HEK293 (cell line): ENCODE results near the gene SLX4.

Source experiments
- AEBP2 ChIP-seq: fragments of 450-650 bp; formaldehyde crosslinking; IDR thresholded peaks from 2 replicates; pipeline ENCODE4 v1.5.1; 2016; ENCODE audit warnings: missing biosample characterization, missing genetic modification characterization, borderline replicate concordance
- CTCF ChIP-seq: fragments of 450-650 bp; formaldehyde crosslinking; IDR thresholded peaks from 2 replicates; pipeline ENCODE4 v1.5.1; 2016; ENCODE audit warnings: missing biosample characterization, missing genetic modification characterization
- KLF10 ChIP-seq: fragments of 450-650 bp; IDR thresholded peaks from 2 replicates; pipeline ENCODE4 v1.5.1; 2018; ENCODE audit warnings: missing biosample characterization, mild to moderate bottlenecking, missing genetic modification characterization
- KLF16 ChIP-seq: fragments of 450-650 bp; formaldehyde crosslinking; IDR thresholded peaks from 2 replicates; pipeline ENCODE4 v1.5.1; 2017; ENCODE audit warnings: missing biosample characterization, missing genetic modification characterization
- RBAK ChIP-seq: fragments of 450-650 bp; formaldehyde crosslinking; IDR thresholded peaks from 2 replicates; pipeline ENCODE4 v1.5.1; 2016; ENCODE audit warnings: missing biosample characterization, missing genetic modification characterization
- REST ChIP-seq: fragments of 450-650 bp; formaldehyde crosslinking; IDR thresholded peaks from 2 replicates; pipeline ENCODE4 v1.5.1; 2016; ENCODE audit warnings: missing biosample characterization, missing genetic modification characterization
- YY1 ChIP-seq: fragments of 450-650 bp; formaldehyde crosslinking; IDR thresholded peaks from 2 replicates; pipeline ENCODE4 v1.5.1; 2018; ENCODE audit warnings: missing biosample characterization, missing genetic modification characterization
- ZBTB44 ChIP-seq: fragments of 450-650 bp; IDR thresholded peaks from 2 replicates; pipeline ENCODE4 v1.5.1; 2018; ENCODE audit warnings: missing biosample characterization, mild to moderate bottlenecking, missing genetic modification characterization
- ZBTB6 ChIP-seq: fragments of 450-650 bp; formaldehyde crosslinking; IDR thresholded peaks from 2 replicates; pipeline ENCODE4 v1.5.1; 2017; ENCODE audit warnings: missing biosample characterization, missing genetic modification characterization
- ZBTB7A ChIP-seq: fragments of 450-650 bp; formaldehyde crosslinking; IDR thresholded peaks from 2 replicates; pipeline ENCODE4 v1.5.1; 2016; ENCODE audit warnings: low read depth, missing biosample characterization, missing genetic modification characterization
- ZNF449 ChIP-seq: fragments of 450-650 bp; formaldehyde crosslinking; IDR thresholded peaks from 2 replicates; pipeline ENCODE4 v1.5.1; 2017; ENCODE audit warnings: missing biosample characterization, mild to moderate bottlenecking, missing genetic modification characterization, moderate library complexity
- ZNF513 ChIP-seq: fragments of 450-650 bp; IDR thresholded peaks from 2 replicates; pipeline ENCODE4 v1.5.1; 2018; ENCODE audit warnings: missing biosample characterization, missing genetic modification characterization
- ZNF664 ChIP-seq: fragments of 450-650 bp; formaldehyde crosslinking; IDR thresholded peaks from 2 replicates; pipeline ENCODE4 v1.5.1; 2016; ENCODE audit warnings: missing biosample characterization, missing genetic modification characterization
- ZNF747 ChIP-seq: fragments of 450-650 bp; formaldehyde crosslinking; IDR thresholded peaks from 2 replicates; pipeline ENCODE4 v1.5.1; 2016; ENCODE audit warnings: missing biosample characterization, missing genetic modification characterization

GRCh38 chr16:3659251-3659650 lies 47.8 kb upstream of the SLX4 start:
- TF ChIP-seq CTCF (tag by site-specific recombination) (no peak), ZBTB44 (tag by site-specific recombination) (no peak), ZNF747 (tag by site-specific recombination) (no peak), ZBTB6 (tag by site-specific recombination) (no peak), YY1 (tag by site-specific recombination) (no peak), KLF16 (no peak), AEBP2 (tag by site-specific recombination) (no peak), ZNF449 (tag by site-specific recombination) (no peak), REST (tag by site-specific recombination) (no peak), ZBTB7A (tag by site-specific recombination) (no peak), KLF10 (tag by site-specific recombination) (no peak), ZNF513 (tag by site-specific recombination) (no peak), RBAK (no peak), ZNF664 (tag by site-specific recombination) (no peak)
